ENCODE results near the gene IKZF2.

DNA sequence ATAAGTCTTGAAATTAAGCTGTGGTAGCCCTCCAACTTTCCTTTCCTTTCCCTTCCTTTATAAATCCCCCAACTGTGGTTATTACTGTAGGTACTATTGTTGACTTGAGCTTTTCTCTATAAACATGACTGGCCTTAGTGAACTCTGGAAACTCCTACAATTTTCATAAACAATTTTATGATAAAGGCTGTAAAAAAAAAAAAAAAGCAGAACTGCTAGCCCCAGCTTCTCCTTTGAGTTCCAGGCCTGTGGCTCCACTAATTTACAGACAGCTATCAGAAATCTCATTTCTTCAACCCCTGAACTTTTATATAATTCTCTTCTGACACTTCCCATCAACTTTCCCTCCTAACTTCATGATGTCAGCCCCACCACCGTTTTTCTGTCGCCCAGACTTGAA is 174.3 kb downstream of the IKZF2 start:
- TF ChIP-seq, protein P1, sequence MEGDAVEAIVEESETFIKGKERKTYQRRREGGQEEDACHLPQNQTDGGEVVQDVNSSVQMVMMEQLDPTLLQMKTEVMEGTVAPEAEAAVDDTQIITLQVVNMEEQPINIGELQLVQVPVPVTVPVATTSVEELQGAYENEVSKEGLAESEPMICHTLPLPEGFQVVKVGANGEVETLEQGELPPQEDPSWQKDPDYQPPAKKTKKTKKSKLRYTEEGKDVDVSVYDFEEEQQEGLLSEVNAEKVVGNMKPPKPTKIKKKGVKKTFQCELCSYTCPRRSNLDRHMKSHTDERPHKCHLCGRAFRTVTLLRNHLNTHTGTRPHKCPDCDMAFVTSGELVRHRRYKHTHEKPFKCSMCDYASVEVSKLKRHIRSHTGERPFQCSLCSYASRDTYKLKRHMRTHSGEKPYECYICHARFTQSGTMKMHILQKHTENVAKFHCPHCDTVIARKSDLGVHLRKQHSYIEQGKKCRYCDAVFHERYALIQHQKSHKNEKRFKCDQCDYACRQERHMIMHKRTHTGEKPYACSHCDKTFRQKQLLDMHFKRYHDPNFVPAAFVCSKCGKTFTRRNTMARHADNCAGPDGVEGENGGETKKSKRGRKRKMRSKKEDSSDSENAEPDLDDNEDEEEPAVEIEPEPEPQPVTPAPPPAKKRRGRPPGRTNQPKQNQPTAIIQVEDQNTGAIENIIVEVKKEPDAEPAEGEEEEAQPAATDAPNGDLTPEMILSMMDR (IDR thresholded peaks at IDR 0.05; ENCODE audit: insufficient read depth, low read length), result no peak
- TF ChIP-seq POLR2AphosphoS5 (IDR thresholded peaks at IDR 0.05; ENCODE audit: low read depth) (no peak), GABPA (IDR thresholded peaks at IDR 0.05; ENCODE audit: low read depth) (no peak), SPI1 (IDR thresholded peaks at IDR 0.05; ENCODE audit: borderline replicate concordance, low read depth) (peak; percentile 58; the same call in 1 of the 2 replicates)

Data from HL-60 (cell line).